ENCODE data around the gene IL1RAPL2.

The IL1RAPL2 gene

GRCh38 chrX:105773801-105774200 is 1207.8 kb downstream of the IL1RAPL2 start:
- ChIA-PET POLR2A (no interaction called here), CTCF (interaction anchor here (1.3 kb wide), 1 partner anchor 16 kb away, joined by 3 read pairs; no protein-coding TSS in a partner anchor)
- H3K27ac ChIP-seq (ENCODE audit: extremely low read depth, low read depth, low read length): no peak overlapping the region
- no peaks in the 10 kb centered on the region for H3K9me3 ChIP-seq (ENCODE audit: control insufficient read depth, insufficient read depth, low read depth, low read length)
- TF ChIP-seq ZNF510 (tag by site-specific recombination; IDR thresholded peaks at IDR 0.05; ENCODE audit: insufficient replicate concordance) (no peak), ZNF514 (tag by site-specific recombination; IDR thresholded peaks at IDR 0.05) (no peak), ZNF596 (tag by site-specific recombination; IDR thresholded peaks at IDR 0.05) (no peak), ZNF571 (tag by site-specific recombination; IDR thresholded peaks at IDR 0.05) (no peak), ZNF114 (tag by site-specific recombination; IDR thresholded peaks at IDR 0.05) (no peak), ZNF747 (tag by site-specific recombination; IDR thresholded peaks at IDR 0.05) (no peak), ZNF600 (tag by site-specific recombination; IDR thresholded peaks at IDR 0.05) (no peak)
- no peaks in the 10 kb centered on the region for H3K4me1 ChIP-seq (ENCODE audit: control insufficient read depth, insufficient read depth, low read length)
- H3K4me3 ChIP-seq (ENCODE audit: low read depth, low read length): no peak overlapping the region
- H3K36me3 ChIP-seq (ENCODE audit: control insufficient read depth in 2 of 2, insufficient read depth in 1 of 2, low read length in 2 of 2): no peaks in the 10 kb centered on the region

DNA sequence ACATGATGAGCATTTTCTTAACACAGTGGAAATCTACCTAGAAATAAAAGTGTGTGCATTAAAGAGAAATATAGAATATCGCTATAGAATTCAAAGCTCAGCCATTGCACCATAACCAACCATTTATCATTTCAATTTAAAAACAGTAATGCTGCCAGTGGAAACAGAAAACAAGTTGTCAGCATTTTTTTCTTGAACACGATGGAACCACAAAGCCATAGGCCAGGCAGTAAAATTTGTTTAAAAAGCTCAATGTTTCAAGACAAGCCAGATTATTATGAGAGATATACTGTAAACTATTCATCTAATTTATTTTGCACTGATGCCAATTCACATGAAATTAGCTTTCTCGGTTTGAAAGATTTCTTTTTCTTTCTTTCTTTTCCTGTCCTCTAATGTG is 1209.7 kb downstream of the IL1RAPL2 start:
- H3K4me1 ChIP-seq (ENCODE audit: control insufficient read depth, insufficient read depth, low read length): no peaks in the 10 kb centered on the region
- CTCF ChIA-PET: no interaction called here
- H3K9me3 ChIP-seq (ENCODE audit: control insufficient read depth, insufficient read depth, low read depth, low read length): no peaks in the 10 kb centered on the region
- no peak overlapping the region for H3K27ac ChIP-seq (ENCODE audit: extremely low read depth, low read depth, low read length)
- no peaks in the 10 kb centered on the region for H3K36me3 ChIP-seq (ENCODE audit: control insufficient read depth in 2 of 2, insufficient read depth in 1 of 2, low read length in 2 of 2)
- POLR2A ChIA-PET: no interaction called here
- no peak overlapping the region for H3K4me3 ChIP-seq (ENCODE audit: low read depth, low read length)
- TF ChIP-seq ZNF202 (tag by site-specific recombination; IDR thresholded peaks at IDR 0.05; ENCODE audit: borderline replicate concordance): no peak
- TF ChIP-seq ZNF155 (tag by site-specific recombination; IDR thresholded peaks at IDR 0.05): no peak
- TF ChIP-seq ZNF350 (tag by site-specific recombination; IDR thresholded peaks at IDR 0.05): no peak
- no peak for TF ChIP-seq KLF8 (tag by site-specific recombination; IDR thresholded peaks at IDR 0.05)
- no peak for TF ChIP-seq ZNF830 (tag by site-specific recombination; IDR thresholded peaks at IDR 0.05; ENCODE audit: low read depth)
- TF ChIP-seq PRDM2 (tag by site-specific recombination; IDR thresholded peaks at IDR 0.05; ENCODE audit: borderline replicate concordance): no peak
- no peak for TF ChIP-seq GLI4 (tag by site-specific recombination; IDR thresholded peaks at IDR 0.05)
- TF ChIP-seq ZNF16 (tag by site-specific recombination; IDR thresholded peaks at IDR 0.05; ENCODE audit: low read depth): no peak
- no peak for TF ChIP-seq ZNF514 (tag by site-specific recombination; IDR thresholded peaks at IDR 0.05)
- TF ChIP-seq, protein P1, sequence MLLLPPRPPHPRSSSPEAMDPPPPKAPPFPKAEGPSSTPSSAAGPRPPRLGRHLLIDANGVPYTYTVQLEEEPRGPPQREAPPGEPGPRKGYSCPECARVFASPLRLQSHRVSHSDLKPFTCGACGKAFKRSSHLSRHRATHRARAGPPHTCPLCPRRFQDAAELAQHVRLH (tag by site-specific recombination; IDR thresholded peaks at IDR 0.05): no peak
- TF ChIP-seq, protein P2, sequence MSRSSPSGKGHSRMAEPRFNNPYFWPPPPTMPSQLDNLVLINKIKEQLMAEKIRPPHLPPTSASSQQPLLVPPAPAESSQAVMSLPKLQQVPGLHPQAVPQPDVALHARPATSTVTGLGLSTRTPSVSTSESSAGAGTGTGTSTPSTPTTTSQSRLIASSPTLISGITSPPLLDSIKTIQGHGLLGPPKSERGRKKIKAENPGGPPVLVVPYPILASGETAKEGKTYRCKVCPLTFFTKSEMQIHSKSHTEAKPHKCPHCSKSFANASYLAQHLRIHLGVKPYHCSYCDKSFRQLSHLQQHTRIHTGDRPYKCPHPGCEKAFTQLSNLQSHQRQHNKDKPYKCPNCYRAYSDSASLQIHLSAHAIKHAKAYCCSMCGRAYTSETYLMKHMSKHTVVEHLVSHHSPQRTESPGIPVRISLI (tag by site-specific recombination; IDR thresholded peaks at IDR 0.05): no peak
- TF ChIP-seq, protein P3, sequence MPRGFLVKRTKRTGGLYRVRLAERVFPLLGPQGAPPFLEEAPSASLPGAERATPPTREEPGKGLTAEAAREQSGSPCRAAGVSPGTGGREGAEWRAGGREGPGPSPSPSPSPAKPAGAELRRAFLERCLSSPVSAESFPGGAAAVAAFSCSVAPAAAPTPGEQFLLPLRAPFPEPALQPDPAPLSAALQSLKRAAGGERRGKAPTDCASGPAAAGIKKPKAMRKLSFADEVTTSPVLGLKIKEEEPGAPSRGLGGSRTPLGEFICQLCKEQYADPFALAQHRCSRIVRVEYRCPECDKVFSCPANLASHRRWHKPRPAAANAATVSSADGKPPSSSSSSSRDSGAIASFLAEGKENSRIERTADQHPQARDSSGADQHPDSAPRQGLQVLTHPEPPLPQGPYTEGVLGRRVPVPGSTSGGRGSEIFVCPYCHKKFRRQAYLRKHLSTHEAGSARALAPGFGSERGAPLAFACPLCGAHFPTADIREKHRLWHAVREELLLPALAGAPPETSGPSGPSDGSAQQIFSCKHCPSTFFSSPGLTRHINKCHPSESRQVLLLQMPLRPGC (tag by site-specific recombination; IDR thresholded peaks at IDR 0.05): no peak
- no peak for TF ChIP-seq ZNF555 (tag by site-specific recombination; conservative IDR thresholded peaks at IDR 0.05)
- no peak for TF ChIP-seq SCRT1 (tag by site-specific recombination; IDR thresholded peaks at IDR 0.05; ENCODE audit: borderline replicate concordance)
- TF ChIP-seq ZNF37A (tag by site-specific recombination; IDR thresholded peaks at IDR 0.05): no peak
- no peak for TF ChIP-seq ZNF211 (tag by site-specific recombination; IDR thresholded peaks at IDR 0.05; ENCODE audit: low read depth)
- TF ChIP-seq EGR2 (tag by site-specific recombination; IDR thresholded peaks at IDR 0.05; ENCODE audit: low read depth): no peak

Data from HEK293 (cell line).